ENCODE measurements around the gene RNF13.

DNA sequence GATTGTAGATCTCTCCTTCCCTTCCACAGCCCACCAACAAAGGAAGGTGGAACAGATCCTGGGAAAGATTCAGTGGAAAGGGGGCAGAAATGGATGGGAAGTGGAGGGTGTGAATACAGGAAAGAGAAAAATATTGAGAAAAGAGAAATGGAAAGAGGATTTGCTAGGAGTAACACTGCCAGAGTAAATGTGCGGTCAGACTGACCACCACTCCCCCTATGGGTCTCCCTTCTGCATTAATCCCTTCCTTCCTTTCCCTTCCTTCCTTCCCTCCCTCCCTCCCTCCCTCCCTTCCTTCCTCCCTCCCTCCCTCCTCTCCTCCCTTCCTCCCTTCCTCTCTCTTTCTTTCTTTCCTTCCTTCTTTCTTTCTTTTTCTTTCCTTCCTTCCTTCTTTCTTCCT lies 48.7 kb upstream of the RNF13 start:
- TF ChIP-seq, protein P1, sequence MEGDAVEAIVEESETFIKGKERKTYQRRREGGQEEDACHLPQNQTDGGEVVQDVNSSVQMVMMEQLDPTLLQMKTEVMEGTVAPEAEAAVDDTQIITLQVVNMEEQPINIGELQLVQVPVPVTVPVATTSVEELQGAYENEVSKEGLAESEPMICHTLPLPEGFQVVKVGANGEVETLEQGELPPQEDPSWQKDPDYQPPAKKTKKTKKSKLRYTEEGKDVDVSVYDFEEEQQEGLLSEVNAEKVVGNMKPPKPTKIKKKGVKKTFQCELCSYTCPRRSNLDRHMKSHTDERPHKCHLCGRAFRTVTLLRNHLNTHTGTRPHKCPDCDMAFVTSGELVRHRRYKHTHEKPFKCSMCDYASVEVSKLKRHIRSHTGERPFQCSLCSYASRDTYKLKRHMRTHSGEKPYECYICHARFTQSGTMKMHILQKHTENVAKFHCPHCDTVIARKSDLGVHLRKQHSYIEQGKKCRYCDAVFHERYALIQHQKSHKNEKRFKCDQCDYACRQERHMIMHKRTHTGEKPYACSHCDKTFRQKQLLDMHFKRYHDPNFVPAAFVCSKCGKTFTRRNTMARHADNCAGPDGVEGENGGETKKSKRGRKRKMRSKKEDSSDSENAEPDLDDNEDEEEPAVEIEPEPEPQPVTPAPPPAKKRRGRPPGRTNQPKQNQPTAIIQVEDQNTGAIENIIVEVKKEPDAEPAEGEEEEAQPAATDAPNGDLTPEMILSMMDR (IDR thresholded peaks at IDR 0.05), result no peak
- no peak for TF ChIP-seq POLR2AphosphoS5 (IDR thresholded peaks at IDR 0.05)
